Activated T-helper 1 cell treated with anti-CD3 and anti-CD28 coated beads, Interleukin-12 subunit alpha, Interleukin-12 subunit beta, Interleukin-2, Interleukin-4 antibody, amounts not matched to agents 30 ng/mL and 10 ng/mL and 1 ng/mL, durations not matched to agents 14 hours and 24 hours and 36 hours (primary cell): ENCODE results near the gene TSGA10IP. TPM values are rescaled to one million over a fixed set of nuclear protein-coding genes. Genes with fewer than 3 reads are reported as not detected.

Source experiments
- DNase-seq: peaks from one replicate; pipeline ENCODE4 v3.0.0; 2021; ENCODE audit warnings: low spot score
- H3K27ac Mint-ChIP-seq: one replicate; pipeline ENCODE4 v1.8.0; 2021; ENCODE audit warnings: mild to moderate bottlenecking, mixed read lengths
- H3K27me3 Mint-ChIP-seq: one replicate; pipeline ENCODE4 v1.8.0; 2022; ENCODE audit warnings: mild to moderate bottlenecking, moderate library complexity, mixed read lengths; ENCODE audit not compliant: insufficient read depth
- H3K36me3 Mint-ChIP-seq: one replicate; pipeline ENCODE4 v1.8.0; 2021; ENCODE audit warnings: low read depth, mixed read lengths
- H3K4me1 Mint-ChIP-seq: one replicate; pipeline ENCODE4 v1.8.0; 2021; ENCODE audit warnings: low read depth, mixed read lengths
- H3K4me3 Mint-ChIP-seq: one replicate; pipeline ENCODE4 v1.8.0; 2021; ENCODE audit warnings: mild to moderate bottlenecking, moderate library complexity, mixed read lengths
- H3K9me3 Mint-ChIP-seq: one replicate; pipeline ENCODE4 v1.8.0; 2021; ENCODE audit warnings: mixed read lengths
- intact Hi-C: fragments of 100-400 bp; cut with micrococcal nuclease; formaldehyde crosslinking; loops from one replicate; pipeline ENCODE4 v1.15.1; 2024
- total RNA-seq: library from RNA; stranded (reverse); gene quantifications from 2 replicates; pipeline ENCODE4 v1.2.3, GENCODE V29; 2022

Gene TSGA10IP
- total RNA-seq, 1 donor from 2014 or later = not detected

DNA sequence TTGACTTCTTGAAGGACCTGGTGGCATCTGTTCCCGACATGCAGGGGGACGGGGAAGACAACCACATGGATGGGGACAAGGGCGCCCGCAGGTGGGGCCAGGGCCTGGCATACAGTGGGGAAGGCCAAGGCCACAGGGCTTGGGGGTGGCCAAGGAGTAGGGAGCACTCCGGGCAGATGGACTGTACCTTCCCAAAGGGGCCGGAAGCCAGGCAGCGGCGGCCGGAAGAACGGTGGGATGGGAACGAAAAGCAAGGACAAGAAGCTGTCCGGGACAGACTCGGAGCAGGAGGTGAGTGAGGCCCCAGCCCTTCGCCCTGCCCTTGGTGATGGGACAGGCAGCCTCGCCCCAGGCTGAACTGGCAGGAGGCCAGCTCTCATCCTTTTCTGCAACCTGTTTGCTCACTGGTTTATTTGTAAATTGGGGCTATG is 24.9 kb upstream of the TSGA10IP start:
- H3K9me3 Mint-ChIP-seq = no peaks in the 10 kb centered on the region
- peak overlapping the region; percentile 94 for H3K4me3 Mint-ChIP-seq
- peak overlapping the region; percentile 83 for H3K27ac Mint-ChIP-seq
- H3K4me1 Mint-ChIP-seq = peaks cover 17% of the 10 kb centered on the region
- H3K27me3 Mint-ChIP-seq = no peaks in the 10 kb centered on the region
- H3K36me3 Mint-ChIP-seq = peaks cover 31% of the 10 kb centered on the region
- DNase-seq = no peak
- intact Hi-C loops = no loop called here

DNA sequence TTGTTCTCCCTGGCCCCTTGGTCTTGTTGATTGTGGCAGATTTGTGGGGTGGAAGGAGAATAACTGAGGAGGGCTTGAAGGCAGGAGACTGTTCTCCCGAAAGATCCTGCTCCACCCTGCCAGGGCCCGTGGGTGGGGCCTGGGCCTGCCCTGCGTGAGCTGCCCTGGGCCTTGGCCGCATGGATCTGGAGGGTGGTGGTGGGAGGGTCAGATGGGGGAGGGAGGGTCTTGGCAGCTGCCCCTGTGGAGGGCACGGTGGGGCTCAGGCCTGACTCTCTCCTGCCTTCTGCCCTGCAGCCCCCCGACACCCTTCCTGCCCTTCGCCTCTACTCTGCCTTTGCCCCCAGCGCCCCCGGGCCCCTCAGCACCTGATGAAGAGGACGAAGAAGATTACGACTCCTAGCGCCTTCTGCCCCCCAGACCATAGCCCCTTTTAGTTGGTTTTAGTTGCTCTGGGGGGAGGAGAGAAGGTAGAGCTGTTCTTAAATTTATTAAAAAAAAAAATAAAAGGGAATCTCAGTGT is 24.2 kb upstream of the TSGA10IP start:
- intact Hi-C loops = no loop called here
- no peak for DNase-seq
- H3K27me3 Mint-ChIP-seq = no peaks in the 10 kb centered on the region
- no peak overlapping the region for H3K27ac Mint-ChIP-seq
- H3K9me3 Mint-ChIP-seq = no peaks in the 10 kb centered on the region
- peaks cover 31% of the 10 kb centered on the region for H3K36me3 Mint-ChIP-seq
- H3K4me3 Mint-ChIP-seq = peak overlapping the region; percentile 94
- peaks cover 17% of the 10 kb centered on the region for H3K4me1 Mint-ChIP-seq

DNA sequence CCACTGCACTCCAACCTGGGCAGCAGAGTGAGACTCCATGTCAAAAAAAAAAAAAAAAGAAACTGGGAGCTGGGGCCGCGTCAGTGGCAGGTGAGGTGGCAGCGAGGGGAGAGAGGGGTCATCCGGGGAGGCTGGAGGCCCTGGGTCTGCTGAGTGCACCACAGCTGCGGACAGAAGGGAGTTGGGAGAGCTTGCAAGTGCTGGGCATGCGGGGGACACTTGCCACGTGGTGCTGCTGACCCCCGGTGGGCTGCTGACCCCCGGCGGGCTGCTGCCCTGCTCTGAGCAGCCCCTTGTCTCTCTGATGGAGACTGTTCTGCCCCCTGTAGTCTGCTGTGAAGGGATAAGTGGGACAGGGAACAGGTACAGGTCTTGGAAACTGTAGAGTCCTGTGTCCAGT is 23.4 kb upstream of the TSGA10IP start:
- peak overlapping the region; percentile 34 for H3K4me3 Mint-ChIP-seq
- intact Hi-C loops = no loop called here
- no peak for DNase-seq
- peaks cover 26% of the 10 kb centered on the region for H3K36me3 Mint-ChIP-seq
- H3K27me3 Mint-ChIP-seq = no peaks in the 10 kb centered on the region
- no peaks in the 10 kb centered on the region for H3K9me3 Mint-ChIP-seq
- peaks cover 10% of the 10 kb centered on the region for H3K4me1 Mint-ChIP-seq
- peak overlapping the region; percentile 9 for H3K27ac Mint-ChIP-seq

DNA sequence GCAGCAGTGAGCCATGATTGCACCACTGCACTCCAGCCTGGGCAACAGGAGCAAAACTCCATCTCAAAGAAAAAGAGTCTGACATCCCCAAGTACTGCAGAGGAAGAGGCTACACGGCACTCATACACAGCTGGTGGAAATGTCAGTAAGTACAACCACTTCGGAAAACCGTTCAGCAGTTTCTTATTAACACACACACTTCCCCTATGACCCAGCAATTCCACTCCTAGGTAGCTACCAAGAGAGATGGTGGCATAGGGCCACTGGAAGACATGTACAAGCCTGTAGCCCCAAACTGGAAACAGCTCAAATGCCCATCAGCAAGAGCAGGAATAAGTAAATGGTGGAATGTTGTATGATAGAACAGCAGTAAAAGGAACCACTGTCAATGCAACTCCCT is 22.7 kb upstream of the TSGA10IP start:
- H3K9me3 Mint-ChIP-seq = no peaks in the 10 kb centered on the region
- H3K27me3 Mint-ChIP-seq = no peaks in the 10 kb centered on the region
- H3K36me3 Mint-ChIP-seq = peaks cover 22% of the 10 kb centered on the region
- DNase-seq = no peak
- peak overlapping the region; percentile 34 for H3K4me3 Mint-ChIP-seq
- H3K4me1 Mint-ChIP-seq = peaks cover 12% of the 10 kb centered on the region
- intact Hi-C loops = no loop called here
- no peak overlapping the region for H3K27ac Mint-ChIP-seq

GRCh38 chr11:65925397-65925796 is 19.9 kb upstream of the TSGA10IP start:
- Mint-ChIP-seq H3K27me3 (no peaks in the 10 kb centered on the region), H3K4me3 (no peak overlapping the region), H3K4me1 (peaks cover 26% of the 10 kb centered on the region), H3K36me3 (peaks cover 19% of the 10 kb centered on the region), H3K9me3 (no peaks in the 10 kb centered on the region), H3K27ac (no peak overlapping the region)
- intact Hi-C loops = no loop called here
- DNase-seq = no peak

DNA sequence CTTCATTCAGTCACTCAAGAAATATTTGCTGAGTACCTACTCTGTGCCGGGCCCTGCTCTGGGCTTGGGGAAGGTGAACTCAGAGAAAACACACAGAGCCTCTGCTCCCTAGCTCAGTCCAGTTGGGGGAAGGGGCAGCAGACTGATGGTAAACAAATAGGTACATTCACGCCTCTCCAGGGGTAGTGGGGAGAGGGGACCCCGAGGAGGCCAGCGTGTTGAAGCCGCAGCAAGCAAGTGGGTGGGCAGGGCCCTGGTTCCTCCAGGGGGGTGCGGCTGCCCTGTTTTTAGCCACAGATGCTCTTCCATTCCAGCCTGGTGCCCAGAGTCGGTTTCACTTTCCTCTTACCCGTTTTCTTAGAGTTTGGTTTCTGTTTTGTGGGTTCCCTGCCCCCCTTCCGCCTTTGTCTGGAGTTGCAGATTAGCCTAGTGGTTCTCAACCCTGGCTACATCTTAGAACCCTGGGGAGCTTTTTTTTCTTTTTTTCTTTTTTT is 17.3 kb upstream of the TSGA10IP start:
- peaks cover 10% of the 10 kb centered on the region for H3K36me3 Mint-ChIP-seq
- peak; percentile 72 for DNase-seq
- H3K4me1 Mint-ChIP-seq = peaks cover 40% of the 10 kb centered on the region
- intact Hi-C loops = loop anchor here (1.0 to 2.0 kb wide), 5 partner anchors 9 to 61 kb away; partner anchors contain the start of genes C11orf68, DRAP1, FIBP and SART1
- H3K27me3 Mint-ChIP-seq = peaks cover under 1% of the 10 kb centered on the region
- no peaks in the 10 kb centered on the region for H3K9me3 Mint-ChIP-seq
- H3K27ac Mint-ChIP-seq = peak overlapping the region; percentile 92
- peak overlapping the region; percentile 48 for H3K4me3 Mint-ChIP-seq

DNA sequence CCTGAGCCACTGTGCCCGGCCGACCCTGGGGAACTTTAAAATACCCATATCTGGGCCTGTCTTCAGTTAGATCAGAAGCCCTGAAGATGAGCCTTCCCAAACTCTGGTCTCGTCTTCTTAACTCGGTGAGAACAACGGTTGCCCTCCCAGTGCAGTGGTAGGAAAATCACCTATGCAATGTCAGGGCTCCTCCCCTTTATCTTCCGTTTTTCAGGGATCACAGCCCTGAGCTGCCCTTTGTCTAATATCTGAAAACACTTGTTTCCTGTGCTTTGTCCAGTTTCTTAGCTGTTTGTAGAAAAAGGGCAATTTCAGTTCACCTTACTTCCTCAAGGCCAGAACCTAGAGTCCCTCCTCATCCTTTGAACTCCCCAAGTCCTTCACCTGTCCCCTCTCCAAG is 16.6 kb upstream of the TSGA10IP start:
- Mint-ChIP-seq H3K36me3 (peaks cover 3% of the 10 kb centered on the region), H3K9me3 (no peaks in the 10 kb centered on the region), H3K4me3 (peak overlapping the region; percentile 48), H3K27me3 (peaks cover 2% of the 10 kb centered on the region), H3K4me1 (peaks cover 40% of the 10 kb centered on the region), H3K27ac (peak overlapping the region; percentile 92)
- intact Hi-C loops = loop anchor here (1.0 to 2.0 kb wide), 5 partner anchors 9 to 60 kb away; partner anchors contain the start of genes C11orf68, DRAP1, FIBP and SART1
- no peak for DNase-seq

DNA sequence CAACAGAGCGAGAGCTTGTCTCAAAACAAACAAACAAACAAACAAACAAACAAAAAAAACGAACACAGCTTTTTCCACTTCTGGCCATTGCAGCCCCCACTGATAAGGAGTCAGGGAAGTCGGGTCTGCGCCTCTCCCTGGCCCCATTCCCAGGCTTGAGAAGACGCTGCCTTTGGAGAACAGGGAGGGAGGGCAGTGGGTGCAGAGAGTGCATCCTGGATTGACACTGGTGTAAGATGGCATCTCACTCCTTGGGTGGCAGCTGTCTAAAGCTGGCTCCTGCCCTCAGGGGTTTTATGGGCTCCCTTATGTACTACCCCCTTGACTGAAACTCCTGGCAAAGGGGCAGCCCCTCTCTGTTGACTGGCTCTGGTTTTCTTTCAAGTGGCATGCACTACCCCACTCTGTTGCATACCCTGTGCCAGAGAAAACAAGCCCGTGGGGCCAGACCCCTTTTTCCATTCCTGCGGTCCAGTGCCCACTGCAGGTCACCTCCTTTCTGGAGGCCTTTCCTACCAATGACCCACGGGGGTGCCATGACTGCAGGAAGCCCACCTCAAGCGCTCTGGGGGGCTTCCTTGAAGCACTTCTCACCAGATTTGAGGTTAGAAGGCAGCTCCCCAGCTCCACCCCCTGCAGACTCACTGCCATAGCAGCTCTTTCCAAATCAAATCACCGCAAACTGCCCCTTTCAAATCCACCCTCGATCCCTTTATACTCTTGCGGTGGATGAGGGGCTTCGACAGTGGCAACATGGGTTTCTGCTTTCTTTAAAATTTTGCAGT is 13.3 kb upstream of the TSGA10IP start:
- intact Hi-C loops = no loop called here
- no peak for DNase-seq
- H3K4me3 Mint-ChIP-seq = no peak overlapping the region
- peaks cover 2% of the 10 kb centered on the region for H3K27me3 Mint-ChIP-seq
- no peaks in the 10 kb centered on the region for H3K36me3 Mint-ChIP-seq
- peaks cover 39% of the 10 kb centered on the region for H3K4me1 Mint-ChIP-seq
- no peaks in the 10 kb centered on the region for H3K9me3 Mint-ChIP-seq
- peak overlapping the region; percentile 52 for H3K27ac Mint-ChIP-seq

- Mint-ChIP-seq H3K27me3 (peaks cover 5% of the 10 kb centered on the region), H3K9me3 (no peaks in the 10 kb centered on the region), H3K4me1 (peaks cover 33% of the 10 kb centered on the region), H3K4me3 (no peak overlapping the region), H3K36me3 (no peaks in the 10 kb centered on the region), H3K27ac (no peak overlapping the region)
- DNase-seq = no peak
- intact Hi-C loops = no loop called here
These were observed 12.7 kb upstream of the TSGA10IP start for GRCh38 chr11:65932558-65932919.

DNA sequence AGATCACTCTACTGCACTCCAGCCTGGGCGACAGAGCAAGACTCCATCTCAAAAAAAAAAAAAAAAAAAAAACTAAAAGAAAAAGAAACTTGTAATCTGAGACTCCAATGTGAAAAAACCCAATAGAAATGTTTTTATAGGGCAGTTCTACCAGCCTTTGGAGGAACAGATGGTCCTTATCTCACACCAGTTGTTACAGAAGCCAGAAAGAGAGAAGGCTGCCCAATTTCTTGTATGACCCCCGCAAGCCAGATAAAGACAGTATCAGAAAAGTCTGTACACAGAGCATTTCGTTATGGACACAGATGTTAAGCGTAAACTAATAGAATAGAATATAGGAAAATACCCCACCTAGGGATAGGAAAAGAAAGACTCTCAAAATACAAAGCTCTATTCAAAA is 11.3 kb upstream of the TSGA10IP start:
- DNase-seq = no peak
- intact Hi-C loops = no loop called here
- Mint-ChIP-seq H3K27me3 (peaks cover 5% of the 10 kb centered on the region), H3K9me3 (no peaks in the 10 kb centered on the region), H3K4me3 (no peak overlapping the region), H3K36me3 (no peaks in the 10 kb centered on the region), H3K4me1 (peaks cover 18% of the 10 kb centered on the region), H3K27ac (no peak overlapping the region)

GRCh38 chr11:65937766-65938165 is 7.5 kb upstream of the TSGA10IP start:
- intact Hi-C loops = no loop called here
- no peaks in the 10 kb centered on the region for H3K9me3 Mint-ChIP-seq
- peaks cover 10% of the 10 kb centered on the region for H3K27me3 Mint-ChIP-seq
- H3K36me3 Mint-ChIP-seq = no peaks in the 10 kb centered on the region
- H3K4me3 Mint-ChIP-seq = no peak overlapping the region
- H3K27ac Mint-ChIP-seq = no peak overlapping the region
- DNase-seq = no peak
- peaks cover 4% of the 10 kb centered on the region for H3K4me1 Mint-ChIP-seq

- Mint-ChIP-seq H3K4me1 (peaks cover 4% of the 10 kb centered on the region), H3K4me3 (no peak overlapping the region), H3K27me3 (peaks cover 9% of the 10 kb centered on the region), H3K36me3 (no peaks in the 10 kb centered on the region), H3K9me3 (no peaks in the 10 kb centered on the region), H3K27ac (peak overlapping the region; percentile 11)
- no peak for DNase-seq
- intact Hi-C loops = no loop called here
These were observed 3.5 kb upstream of the TSGA10IP start for GRCh38 chr11:65941720-65942310.

DNA sequence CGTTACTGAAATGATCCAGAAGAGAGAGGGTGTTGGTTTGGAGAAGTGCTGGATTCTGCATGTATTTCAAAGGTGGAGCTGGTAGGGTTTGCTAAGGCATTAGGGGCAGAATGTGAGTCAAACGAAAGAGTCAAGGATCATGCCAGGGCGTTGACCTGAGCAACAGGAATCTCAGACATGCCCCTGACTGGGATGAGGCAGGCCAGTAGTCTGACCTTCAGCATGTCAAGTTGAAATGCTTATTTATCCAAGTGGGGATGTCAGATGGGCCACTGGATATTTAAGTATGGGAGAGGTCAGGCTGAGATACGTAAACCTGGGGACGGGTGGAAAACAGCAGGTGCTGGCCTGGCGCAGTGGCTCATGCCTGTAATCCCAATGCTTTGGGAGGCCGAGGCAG is 2.7 kb upstream of the TSGA10IP start:
- Mint-ChIP-seq H3K36me3 (no peaks in the 10 kb centered on the region), H3K4me1 (peaks cover 4% of the 10 kb centered on the region), H3K4me3 (no peak overlapping the region), H3K9me3 (no peaks in the 10 kb centered on the region), H3K27me3 (peaks cover 6% of the 10 kb centered on the region), H3K27ac (no peak overlapping the region)
- DNase-seq = no peak
- intact Hi-C loops = no loop called here
